NB4 (cell line): ENCODE measurements around the gene ARHGAP18.

Source experiments
- DNase-seq: peaks from one replicate; pipeline ENCODE4 v3.0.0; 2010; ENCODE audit warnings: low read depth
- H3K4me3 ChIP-seq: one replicate; pipeline ENCODE4 v1.5.1; 2011; ENCODE audit warnings: mild to moderate bottlenecking, low read depth, low read length, moderate library complexity
- MYC ChIP-seq: IDR thresholded peaks from 2 replicates; pipeline ENCODE4 v1.6.1; 2011; ENCODE audit warnings: low read depth, low read length
- POLR2A ChIP-seq: IDR thresholded peaks from 2 replicates; pipeline ENCODE4 v1.6.1; 2011; ENCODE audit warnings: mild to moderate bottlenecking; ENCODE audit not compliant: insufficient read length; ENCODE audit errors: extremely low read depth
- TF ChIP-seq, protein P1 (sequence below): IDR thresholded peaks from one replicate; pipeline ENCODE4 v1.5.1; 2012; ENCODE audit warnings: low read depth, low read length
- TF ChIP-seq, protein P2 (sequence below): IDR thresholded peaks from 2 replicates; pipeline ENCODE4 v1.6.1; 2011; ENCODE audit warnings: low read depth, low read length

The ARHGAP18 gene

DNA sequence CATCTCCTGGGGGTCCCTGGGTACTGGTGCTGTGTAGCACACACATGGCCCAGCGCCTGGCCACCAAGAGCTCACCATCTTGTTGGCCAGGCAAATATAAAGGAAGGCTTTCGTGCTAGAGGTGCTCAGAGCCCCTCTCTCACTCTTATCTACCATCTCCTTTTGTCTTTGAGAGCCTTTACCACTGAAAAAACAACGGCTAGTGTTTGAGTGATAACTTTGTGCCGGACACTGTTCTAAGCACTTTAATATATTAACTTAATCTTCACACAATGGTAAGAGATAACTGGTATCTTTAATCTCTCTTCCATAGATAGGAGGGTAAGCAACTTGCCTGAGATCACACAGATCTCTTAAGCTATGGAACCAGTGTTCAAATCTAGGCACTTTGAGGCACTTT, 21.5 kb upstream of the ARHGAP18 start:
- H3K4me3 ChIP-seq = no peak overlapping the region
- TF ChIP-seq POLR2A = no peak
- TF ChIP-seq, protein P1, sequence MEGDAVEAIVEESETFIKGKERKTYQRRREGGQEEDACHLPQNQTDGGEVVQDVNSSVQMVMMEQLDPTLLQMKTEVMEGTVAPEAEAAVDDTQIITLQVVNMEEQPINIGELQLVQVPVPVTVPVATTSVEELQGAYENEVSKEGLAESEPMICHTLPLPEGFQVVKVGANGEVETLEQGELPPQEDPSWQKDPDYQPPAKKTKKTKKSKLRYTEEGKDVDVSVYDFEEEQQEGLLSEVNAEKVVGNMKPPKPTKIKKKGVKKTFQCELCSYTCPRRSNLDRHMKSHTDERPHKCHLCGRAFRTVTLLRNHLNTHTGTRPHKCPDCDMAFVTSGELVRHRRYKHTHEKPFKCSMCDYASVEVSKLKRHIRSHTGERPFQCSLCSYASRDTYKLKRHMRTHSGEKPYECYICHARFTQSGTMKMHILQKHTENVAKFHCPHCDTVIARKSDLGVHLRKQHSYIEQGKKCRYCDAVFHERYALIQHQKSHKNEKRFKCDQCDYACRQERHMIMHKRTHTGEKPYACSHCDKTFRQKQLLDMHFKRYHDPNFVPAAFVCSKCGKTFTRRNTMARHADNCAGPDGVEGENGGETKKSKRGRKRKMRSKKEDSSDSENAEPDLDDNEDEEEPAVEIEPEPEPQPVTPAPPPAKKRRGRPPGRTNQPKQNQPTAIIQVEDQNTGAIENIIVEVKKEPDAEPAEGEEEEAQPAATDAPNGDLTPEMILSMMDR = no peak
- DNase-seq = no peak

DNA sequence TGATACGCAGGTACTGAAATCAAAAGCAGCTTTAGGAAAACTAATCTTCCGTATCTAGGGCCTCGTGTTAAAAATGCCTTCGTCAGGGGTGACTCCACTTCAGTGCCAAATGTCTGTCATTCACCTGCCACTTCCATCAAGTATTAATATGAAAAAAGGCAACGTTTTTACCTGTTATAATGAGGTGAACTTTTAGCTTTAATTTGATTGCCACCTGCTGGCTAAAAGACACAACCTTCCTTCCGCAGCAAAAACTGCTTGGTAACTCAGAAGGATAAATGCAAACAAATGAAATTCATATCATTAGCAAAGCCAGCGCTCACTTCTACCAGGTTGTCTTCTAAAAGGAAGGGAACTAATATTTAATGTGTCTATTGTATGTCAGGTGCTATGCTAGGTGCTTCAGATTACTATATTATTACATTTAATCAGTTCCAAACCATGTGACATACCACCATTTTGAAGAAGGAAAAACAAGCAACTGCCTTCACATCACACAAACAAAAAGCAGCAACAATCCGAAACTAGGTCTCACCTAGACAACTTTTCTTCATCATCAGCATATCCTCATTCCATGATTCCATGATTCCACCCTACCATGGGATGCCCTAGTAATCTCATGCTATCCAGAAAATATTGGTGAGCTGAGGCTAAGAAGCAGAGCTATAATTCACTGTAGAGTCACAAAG, 20.6 kb upstream of the ARHGAP18 start:
- DNase-seq = peak; percentile 47
- TF ChIP-seq, protein P1 = peak; percentile 58
- no peak for TF ChIP-seq MYC
- H3K4me3 ChIP-seq = no peak overlapping the region

DNA sequence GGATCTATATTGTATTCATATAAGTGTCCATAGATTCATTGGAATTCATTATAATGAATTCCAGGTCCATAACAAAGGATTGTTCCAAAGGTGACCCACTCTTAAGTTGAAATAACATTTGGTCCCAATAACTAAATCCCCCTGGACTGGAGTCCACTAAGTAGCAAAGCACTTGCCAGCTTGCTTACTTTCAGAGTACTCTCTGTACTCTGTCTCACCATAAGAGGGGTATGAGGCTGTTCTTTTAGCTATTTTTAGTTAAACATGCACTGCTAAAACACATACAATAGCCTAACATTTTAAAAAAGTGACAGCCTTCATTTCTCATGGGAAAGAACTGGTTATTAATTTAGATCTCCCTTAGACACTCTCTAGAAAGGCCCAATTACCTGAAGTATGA, 16.7 kb upstream of the ARHGAP18 start:
- DNase-seq = no peak
- no peak overlapping the region for H3K4me3 ChIP-seq
- TF ChIP-seq, protein P1 = no peak
- TF ChIP-seq MYC = no peak
- TF ChIP-seq POLR2A = no peak
- TF ChIP-seq, protein P2, sequence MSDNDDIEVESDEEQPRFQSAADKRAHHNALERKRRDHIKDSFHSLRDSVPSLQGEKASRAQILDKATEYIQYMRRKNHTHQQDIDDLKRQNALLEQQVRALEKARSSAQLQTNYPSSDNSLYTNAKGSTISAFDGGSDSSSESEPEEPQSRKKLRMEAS = no peak

DNA sequence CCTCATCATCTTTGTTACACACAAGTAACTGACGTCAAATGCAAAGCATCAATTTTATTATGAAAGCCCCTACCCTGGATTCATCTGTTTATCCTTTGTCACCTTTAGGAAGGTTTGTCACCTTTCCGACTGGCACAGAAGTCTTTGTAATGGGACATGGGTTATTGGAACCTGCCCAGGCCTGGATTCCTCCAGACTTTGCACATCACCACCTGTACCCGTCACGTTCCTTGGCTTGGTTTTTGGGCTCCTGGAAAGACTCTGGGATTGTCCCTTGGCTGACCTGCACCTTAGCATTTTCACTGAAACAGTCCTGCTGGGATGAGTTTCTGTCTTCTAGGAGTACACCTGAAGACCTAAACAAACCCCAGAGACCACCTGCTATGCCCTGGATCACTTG, 15.4 kb upstream of the ARHGAP18 start:
- H3K4me3 ChIP-seq = no peak overlapping the region
- TF ChIP-seq, protein P1 = no peak
- TF ChIP-seq, protein P2 = no peak
- no peak for TF ChIP-seq MYC
- no peak for TF ChIP-seq POLR2A
- no peak for DNase-seq

DNA sequence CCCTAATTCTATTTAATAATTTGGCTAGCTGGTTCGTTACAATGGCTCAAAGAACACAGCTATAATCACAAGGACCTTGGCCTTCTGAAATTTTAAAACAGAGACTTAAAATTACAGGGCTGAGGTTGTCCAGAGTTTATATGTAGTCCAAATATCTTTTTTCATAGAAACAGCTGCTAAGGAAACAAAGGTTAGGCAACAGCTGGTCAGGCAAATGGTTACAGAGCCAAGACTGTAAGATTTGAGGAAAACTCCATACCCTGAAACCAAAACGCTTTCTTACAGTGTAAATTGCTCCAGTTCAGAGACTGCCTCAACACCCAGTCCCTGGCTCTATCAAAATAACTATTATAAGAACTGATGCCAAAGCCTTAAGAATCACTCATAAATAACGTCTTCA, 9.7 kb upstream of the ARHGAP18 start:
- no peak for TF ChIP-seq MYC
- TF ChIP-seq, protein P2 = no peak
- TF ChIP-seq POLR2A = no peak
- TF ChIP-seq, protein P1 = no peak
- H3K4me3 ChIP-seq = no peak overlapping the region
- no peak for DNase-seq

DNA sequence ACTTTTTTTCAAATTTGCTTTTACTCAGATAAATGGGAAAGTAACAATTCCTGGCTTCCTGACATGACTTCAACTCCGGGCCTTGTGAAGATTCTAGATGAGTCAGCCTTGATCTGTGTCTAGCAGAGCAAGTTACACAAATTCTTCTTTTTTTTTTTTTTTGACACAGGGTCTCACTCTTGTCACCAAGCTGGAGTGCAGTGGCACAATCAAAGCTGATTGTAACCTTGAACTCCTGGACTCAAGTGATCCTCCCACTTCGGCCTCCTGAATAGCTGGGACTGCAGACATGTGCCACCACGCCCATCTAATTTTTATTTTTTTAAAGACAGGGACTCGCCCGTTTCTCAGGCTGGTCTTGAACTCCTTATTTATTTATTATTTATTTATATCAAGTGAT, 7.3 kb upstream of the ARHGAP18 start:
- no peak overlapping the region for H3K4me3 ChIP-seq
- TF ChIP-seq, protein P1 = no peak
- TF ChIP-seq, protein P2 = no peak
- TF ChIP-seq MYC (no peak), POLR2A (no peak)
- no peak for DNase-seq
